HCEC 1CT (cell line): ENCODE results near the gene CCDC134.
A peak's percentile ranks its signal among the peaks of the same experiment; 100 is the strongest.

Experiments used
- DNase-seq: peaks from one replicate; pipeline ENCODE4 v3.0.0-alpha.2; 2017

Gene CCDC134

DNA sequence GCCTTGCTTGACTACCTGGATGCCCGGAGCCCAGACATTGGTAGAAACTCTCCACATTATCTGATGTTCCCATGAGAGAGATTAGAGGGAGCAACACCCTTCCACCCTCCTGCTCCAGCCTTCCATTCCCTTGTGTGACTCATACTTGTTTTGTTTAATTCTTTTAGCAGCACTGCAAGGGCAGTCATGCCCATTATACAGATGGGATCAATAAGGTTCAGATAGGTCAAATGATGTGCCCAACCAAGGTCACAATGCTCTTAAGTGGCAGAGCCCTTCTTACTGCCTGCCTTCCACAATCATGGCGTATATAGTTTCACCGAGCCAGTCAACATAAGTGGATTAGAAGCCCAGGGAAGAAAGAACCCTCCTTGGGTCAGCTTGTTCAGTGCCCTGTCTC is 6.6 kb upstream of the CCDC134 start:
- DNase-seq, result no peak

DNA sequence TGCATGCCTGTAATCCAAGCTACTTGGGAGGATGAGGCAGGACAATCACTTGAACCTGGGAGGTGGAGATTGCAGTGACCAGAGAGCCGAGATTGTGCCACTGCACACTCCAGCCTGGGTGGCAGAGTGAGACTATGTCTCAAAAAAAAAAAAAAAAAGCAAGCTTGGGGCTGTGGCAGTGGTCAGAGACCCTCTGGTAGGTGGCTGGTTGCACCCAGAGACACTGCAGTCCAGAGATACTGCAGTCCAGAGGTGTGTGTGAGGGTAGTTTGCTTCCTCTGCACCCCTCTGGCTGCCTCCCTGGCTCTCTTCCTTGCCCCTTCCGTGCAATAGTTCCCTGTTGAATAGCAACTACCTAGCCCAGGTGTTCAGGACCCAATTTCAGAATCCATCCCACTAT is 1.7 kb upstream of the CCDC134 start:
- no peak for DNase-seq

DNA sequence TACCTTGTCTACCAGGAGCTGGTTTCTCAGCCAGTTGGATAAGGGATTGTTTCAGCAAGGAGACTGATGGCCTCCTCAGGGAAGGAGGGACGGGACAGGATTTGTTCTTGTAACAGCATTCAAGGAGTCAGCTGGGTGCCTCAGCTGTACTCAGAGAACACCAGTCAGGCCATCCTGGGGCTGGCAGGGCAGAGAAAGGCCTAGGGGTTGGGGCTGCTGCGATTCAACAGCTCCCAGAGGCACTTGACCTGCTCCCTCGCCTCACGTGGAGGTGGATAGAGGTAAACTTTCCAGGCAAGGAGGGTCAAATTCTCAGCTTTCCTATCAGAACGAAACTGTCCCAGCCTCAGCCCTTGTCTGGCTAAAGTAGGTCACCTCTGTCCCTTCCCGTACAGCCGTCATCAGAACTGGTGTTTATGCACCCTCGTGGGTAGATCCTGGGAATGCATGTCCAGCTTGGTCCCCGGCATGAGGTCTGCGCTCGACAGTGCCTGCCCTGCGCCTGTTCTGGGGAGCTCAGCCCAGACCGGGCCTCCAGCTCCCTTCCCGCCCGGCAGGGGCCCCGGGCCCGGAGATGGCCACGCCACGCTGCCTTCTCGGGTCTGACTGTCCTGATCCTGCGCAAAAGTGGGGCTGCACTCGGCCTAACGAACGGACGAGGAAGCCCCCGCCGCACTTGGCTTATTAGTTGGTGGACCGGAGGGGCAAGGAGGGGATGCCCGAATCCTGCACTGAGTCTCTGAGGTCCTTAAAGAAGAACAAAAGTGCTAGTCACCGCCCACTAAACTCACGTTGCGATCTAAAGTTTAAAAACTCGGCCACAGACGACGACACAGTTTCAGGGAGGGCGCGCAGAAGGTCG is 762 bp upstream of the CCDC134 start:
- no peak for DNase-seq

DNA sequence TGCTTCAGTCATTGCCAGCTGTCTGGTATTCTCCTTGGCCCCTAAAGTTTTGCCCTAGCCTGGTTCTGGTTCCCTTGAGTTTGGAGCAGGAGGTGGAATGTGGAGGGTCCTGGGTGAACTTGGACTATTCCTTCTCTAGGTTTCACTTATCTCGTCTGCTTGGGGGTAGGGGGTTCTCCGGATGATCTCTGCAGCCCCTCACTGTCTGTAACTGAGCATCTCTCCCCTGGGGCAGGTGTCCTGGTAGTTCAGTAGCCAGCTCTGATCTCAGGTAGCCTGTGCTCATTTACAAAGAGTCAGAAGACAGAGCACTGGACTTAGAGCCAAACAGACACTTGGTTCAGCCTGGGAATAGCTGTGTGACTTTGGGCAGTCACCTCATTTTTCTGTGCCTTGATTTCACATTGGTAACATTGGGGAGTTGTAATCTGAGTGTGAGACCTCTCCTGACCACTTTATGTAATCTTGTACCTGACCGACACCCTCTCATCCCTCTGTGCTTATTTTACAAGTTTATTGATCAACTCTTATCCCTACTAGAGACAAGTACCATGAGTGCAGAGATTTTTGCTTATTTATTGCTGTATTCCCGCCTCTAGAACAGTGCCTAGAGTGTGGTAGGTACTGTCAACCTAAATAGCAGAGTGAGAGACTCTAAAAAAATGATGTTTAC is 804 bp downstream of the CCDC134 start:
- DNase-seq, result no peak

DNA sequence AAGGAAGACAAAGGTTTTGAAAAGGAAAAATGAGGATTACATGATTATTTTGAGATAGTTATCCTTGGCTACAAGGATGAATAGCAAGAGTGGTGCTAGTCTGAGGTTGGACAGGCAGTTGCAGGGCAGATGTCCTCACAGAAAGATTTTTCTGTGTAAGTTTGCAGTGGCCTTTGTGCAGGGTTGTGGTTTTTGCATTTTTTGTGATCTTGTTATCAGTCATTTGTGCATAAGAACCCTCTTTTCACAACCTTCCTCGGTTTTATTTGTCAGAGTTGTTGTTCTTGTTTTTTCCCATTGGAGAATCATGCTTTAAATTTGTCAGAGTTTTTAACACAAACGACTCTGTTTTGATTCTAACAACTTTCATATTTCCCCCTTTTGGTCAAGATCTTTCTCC is 1.4 kb downstream of the CCDC134 start:
- DNase-seq, result no peak

DNA sequence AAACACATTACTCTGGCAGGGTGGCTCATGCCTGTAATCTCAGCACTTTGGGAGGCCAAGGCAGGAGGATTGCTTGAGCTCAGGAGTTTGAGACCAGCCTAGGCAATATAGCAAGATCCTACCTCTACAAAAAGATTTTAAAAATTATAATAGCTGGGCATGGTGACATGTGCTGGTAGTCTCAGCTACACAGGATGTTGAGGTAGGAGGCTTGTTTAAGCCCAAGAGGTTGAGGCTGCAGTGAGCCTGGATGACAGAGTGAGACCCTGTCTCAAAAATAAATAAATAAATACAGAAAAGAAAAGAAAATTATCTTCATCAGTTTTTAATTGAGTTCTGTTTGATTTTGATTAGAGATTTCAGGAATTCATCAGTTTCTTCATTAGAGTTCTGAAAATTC is 5.2 kb downstream of the CCDC134 start:
- DNase-seq, result no peak

DNA sequence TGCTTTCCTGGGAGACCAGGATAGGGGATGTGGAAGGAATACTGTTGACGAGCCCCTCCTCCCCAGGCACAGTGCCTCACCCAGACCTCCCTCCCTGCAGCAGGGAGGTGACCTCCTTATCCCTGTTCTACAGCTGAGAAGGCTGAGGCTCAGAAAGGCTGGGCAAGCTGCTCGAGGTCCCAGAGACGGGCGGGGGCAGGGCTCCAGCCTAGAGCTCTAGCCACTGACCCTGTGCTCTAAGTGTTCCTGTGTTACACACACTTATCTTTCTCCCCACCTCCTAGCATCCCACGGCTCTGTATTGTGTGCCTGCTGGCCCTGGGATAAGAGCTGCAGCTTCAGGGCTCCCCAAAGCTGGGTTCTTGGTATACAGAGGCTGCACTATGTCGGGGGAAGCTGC is 7.9 kb downstream of the CCDC134 start:
- no peak for DNase-seq

DNA sequence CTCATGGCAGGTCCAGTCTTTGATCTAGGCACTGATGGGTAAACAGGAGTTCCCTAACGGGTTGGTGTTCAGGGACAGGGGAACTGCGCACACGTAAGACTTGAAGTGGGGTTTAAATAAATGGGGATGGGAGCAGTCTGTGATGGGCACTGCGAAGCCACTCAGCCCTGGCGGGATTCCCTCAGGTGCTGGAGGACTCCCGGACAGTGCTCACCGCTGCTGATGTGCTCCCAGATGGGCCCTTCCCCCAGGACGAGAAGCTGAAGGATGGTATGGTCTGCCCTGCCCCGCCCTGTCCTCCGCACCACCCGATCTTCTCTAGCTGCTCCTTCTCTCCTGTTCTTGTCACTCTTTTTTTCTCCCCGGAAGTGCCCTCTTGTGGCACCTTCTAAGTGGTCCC is 9.5 kb downstream of the CCDC134 start:
- DNase-seq, result no peak

DNA sequence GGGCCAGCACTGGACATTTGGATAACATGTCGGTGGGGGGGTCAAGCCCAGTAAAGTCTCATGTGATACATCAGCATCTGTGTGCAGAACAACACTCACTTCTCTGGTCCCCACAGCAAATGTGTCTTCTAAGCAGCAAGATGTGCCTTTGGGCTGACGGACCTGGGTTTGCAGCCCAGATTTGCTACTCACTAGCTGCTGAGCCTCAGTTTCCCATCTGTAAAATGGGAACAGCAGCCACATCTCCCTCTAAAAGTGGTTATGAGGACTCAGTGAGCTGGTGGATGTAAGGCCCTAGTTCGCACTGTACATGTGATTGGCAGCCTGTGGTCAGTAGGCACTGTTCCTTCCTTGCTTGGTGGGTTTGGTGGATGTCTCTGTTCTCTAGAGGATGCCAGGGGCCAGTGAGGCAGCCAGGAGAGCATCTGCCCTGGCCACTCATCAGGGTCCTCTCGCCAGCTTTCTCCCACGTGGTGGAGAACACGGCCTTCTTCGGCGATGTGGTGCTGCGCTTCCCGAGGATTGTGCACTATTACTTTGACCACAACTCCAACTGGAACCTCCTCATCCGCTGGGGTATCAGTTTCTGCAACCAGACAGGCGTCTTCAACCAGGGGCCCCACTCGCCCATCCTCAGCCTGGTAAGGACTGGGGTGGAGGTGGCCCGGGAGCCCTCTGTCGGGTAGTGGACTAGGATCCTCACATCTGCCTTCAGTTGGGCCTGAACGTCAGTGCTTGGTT is 12.5 kb downstream of the CCDC134 start:
- DNase-seq, result no peak

DNA sequence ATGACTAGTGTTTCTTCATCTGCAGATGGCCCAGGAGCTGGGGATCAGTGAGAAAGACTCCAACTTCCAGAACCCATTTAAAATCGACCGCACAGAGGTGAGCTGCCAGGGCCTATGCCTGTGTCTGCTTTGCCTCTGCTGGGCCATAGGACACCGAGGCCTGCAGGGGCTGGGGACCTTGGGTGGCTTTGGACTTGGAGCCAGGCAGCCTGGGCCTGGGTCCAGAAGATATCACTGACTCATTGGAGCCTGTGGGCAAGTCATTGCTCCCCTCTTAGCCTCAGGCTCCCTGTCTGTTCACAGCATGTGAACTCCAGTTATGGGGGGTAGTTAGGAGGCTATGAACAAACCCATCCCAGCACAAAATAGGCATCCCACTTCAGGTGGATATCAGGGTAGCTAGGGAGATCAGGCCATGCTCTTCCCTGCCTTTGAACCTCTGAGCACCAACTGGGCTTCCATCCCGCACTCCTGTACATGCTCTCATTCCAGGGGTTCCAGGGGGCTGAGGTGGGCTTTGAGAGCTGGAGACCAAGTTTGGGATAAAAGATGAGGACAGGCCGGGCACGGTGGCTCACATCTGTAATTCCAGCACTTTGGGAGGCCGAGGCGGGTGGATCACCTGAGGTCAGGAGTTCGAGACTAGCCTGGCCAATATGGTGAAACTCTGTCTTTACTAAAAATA is 13.4 kb downstream of the CCDC134 start:
- no peak for DNase-seq

DNA sequence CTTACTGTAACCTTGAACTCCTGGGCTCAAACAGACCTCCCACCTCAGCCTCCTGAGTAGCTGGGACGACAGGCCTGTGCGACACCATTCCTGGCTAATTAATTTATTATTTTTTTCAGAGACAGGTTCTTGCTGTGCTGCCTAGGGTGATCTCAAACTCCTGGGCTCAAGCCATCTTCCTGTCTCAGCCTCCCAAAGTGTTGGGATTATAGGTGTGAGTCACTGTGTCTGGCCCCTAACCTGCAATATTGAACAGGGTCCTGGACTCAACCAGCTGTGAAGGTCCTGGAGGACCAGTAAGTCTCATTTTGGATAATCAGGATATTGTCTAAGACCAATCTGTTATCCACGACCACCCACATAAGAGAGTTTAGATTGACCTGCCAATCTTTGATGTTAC is 15.2 kb downstream of the CCDC134 start:
- DNase-seq, result no peak

DNA sequence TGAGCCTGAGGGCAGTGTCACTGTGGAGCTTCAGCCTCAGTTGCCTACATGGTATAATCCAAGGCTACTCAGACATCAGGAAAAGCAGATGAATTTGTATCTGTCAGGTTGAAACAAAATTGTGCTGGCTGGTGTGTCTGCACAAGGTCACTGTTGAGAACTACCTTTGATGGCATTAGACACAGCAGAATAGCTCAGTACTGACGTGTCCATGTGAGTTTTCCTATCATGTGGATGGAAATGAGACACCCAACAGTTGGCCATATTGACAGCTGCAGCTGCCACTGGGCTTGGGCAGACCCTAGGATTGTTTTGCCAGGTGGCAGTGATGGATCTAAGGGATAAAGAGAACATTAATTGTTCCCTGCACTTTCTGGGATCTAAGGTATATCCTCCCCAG is 15.8 kb downstream of the CCDC134 start:
- no peak for DNase-seq

DNA sequence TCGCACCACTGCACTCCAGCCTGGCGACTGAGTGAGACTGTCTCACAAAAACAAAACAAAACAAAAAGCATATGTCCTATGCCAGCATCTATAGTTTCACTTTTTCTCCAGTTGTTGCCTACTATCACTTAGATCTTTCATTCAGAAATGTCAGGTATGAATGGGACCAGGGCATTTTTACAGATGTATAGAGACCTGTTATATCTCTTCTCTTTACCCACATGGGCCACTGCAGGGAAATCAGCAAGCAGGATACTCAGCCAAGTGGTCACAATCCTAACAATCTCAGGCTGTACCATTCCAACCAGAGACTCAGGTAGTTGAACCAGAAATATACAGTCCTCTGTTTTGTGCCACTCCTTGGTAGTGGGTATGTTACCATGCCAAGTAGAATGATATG is 16.4 kb downstream of the CCDC134 start:
- DNase-seq, result no peak

DNA sequence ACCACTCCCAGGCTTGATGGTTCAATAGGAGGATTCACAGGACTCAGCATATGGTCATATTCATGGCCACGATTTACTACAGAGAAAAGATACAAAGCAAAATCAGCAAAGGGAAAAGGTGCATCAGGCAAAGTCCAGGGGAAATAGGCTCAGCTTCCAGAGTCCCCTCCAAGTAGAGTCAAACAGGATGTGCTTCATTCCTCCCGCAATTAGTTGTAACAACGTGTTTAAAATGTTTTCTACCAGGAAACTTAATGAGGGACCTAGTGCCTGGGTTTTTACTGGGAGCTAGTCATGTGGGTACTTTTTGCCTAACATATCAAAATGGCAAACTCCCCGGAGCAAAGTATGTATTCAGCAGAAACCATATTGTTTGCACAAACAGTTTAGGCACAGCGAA is 17.5 kb downstream of the CCDC134 start:
- no peak for DNase-seq

DNA sequence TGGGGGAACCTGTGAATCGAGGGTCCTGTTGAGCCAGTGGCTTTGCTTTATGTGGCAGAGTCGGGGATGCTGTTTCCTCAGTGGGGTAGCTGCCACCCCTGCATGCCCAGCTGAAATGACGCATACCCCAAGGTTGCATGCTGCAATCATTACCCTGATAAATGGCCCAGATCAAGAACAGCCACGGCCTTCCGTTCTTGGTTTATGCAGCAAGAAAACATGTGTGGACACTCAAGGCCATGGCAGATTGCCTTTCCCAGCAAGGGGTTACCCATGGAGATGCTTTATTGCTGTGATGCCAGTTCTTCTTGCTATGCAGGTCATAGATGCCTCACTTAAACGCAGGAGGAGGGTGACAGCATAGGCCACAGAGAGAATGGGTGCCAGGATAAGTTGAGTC is 18.1 kb downstream of the CCDC134 start:
- DNase-seq, result no peak

DNA sequence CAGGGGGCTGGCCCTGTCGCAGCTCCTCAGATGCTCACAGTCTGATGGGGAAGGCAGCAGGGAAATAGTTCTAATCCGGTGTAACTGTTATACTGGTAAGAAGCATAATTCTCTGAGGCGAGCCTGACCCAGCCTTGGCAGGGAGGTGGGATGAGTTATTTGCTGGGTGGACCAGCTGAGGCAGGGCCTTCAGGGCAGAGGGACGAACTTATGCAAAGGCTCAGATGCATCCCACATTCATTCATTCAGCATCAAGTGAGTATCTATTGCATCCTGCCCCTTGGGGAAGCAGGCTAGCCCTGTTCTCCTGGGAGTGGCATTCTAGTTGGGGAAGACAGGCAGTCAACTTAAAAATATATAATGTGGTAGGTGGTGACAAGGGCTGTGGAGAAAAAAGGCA is 18.8 kb downstream of the CCDC134 start:
- DNase-seq, result no peak

DNA sequence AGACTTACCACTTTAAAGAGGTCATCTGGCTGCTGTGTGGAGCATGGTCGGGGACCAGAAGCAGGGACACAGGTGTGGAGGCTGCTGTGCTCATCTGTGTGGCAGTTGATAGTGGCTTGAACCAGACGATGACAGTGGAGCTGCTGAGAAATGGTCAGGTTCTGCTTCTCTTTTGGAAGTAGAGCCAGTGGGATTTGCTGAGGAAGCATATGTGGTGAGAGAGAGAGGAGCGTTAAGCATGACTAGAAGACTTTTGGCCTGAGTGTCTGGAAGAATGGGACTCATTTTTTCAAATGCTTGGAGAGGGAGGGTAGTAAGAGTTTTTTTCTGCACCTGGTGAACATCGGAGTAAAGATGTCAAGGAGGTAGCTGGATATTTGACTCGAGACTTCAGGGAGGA is 20.0 kb downstream of the CCDC134 start:
- no peak for DNase-seq

DNA sequence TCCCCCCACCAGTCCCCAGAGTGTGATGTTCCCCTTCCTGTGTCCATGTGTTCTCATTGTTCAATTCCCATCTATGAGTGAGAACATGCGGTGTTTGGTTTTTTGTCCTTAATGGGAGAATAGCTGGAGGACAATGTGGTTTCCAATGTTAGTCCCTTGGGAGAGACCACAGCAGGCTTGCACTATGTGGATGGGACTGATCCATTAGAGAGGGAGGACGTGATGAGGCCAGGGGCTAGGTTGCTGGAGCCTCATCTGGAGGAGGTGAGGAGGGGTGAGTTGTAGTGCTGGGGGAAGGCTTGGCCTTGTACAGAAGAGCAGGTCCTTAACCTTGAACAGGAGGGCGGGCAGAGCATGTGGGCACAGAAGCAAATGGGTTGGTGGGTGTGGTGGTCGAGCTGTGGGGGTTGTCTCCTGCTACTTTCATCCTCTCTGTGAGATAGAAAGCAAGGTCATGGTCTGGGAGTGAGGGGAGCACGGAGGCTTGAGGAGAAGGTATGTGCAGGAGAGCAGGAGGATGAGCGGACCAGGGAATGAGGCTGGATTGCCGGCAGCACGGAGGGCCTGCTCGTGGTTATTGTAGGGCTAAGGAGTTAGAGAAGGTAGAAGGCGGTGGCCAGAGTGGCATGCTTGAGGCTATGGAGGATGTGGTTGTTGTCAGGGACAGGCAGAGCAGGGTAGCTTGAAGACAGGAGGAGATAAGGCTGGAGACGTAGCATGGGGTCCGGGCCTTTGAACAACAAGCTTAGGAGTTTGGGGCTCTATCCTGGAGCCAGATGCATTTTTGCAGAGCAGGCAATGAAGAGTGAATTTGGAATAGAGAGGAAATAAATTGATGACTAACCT is 21.2 kb downstream of the CCDC134 start:
- no peak for DNase-seq

DNA sequence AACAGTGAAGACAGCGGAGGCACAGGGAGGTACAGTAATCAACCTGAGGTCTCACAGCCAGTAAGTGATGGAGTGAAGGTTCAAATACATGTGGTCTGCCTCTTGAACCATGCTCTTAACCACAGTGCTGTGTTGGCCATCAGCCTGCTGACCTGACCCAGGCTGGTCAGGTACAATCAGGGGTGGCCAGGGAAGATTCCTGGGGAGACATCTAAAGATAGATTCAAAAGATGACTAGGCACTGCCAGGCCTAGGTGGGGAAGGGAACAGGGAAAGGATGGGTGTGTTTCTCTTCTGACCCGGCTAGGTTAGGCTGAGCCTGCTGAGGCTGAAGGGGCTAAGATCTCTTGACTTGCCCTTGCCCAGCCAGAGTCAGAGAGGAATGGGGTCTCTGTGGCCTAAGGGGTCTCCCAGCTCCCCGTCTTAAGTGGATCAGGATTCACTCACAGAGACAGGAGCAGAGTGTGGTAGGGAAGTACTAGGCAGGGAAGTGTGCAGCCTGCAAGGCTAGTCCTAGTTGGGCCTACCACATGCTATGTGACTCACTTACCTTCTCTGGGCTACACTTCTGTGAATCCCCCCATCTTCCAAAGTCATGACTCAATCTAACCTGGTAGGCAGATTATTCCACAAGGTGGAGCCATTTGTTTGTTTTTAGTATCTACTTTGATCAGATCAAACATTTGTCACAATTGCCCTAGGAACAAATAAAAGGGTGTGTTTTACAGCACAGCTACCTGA is 22.0 kb downstream of the CCDC134 start:
- DNase-seq, result peak; percentile 77

DNA sequence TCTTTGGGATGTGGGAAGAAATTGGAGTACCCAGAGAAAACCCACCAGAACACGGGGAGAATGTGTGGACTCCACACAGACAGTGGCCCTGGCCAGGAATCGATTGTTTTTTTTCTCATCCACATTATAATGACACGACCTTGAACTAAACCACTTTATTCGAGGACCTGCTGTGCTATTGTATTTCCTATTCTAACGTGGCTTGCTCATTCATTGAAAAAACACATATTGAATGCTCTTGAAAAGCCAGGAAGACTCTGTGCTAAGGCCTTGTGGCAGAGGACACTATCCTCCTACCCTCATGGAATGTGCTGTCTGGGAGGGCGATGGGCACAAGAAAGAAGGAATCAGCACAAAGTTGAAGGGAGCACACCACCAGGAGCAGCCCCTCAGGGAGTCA is 23.3 kb downstream of the CCDC134 start:
- DNase-seq, result no peak

DNA sequence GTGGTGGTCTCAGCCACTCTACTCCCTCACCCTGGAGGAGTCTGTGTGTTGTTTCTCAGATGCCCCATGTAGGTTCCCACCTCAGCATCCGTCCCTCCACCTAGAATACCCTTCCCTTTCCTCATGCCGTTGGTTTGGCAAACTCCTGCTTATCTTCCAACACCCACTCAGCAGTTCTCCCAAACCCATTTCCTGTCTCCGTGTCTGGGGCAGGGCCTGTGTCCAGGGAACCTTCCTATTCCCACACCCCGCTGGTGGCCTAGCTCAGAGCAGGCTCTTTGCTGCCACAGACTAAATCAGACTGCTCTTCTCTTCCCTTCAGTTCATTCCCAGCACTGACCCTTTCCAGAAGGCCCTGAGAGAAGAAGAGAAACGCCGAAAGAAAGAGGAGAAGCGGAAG is 24.9 kb downstream of the CCDC134 start:
- no peak for DNase-seq

DNA sequence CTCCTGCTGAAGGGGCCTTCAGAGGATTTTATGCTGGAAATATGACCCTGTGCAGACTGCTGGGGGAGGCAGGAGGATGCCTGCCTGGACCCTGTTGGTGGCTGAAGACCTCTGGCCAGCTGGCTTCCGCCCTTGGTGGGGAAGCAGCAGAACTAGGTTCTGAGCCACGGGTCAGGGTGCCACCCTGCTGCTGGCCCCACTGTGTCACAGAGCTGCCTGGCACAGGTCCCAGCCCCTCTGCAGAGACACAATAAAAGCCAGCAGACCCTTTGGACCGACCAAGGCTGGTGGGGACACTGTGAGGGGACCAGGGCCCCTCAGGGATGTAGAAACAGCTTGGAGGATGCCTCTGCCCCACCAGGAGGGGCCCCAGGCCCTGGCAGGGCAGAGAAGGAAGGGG is 25.5 kb downstream of the CCDC134 start:
- no peak for DNase-seq
